HCT116 (cell line): Measurements from ENCODE around the gene TIAM2. TPM values are rescaled to one million over a fixed set of nuclear protein-coding genes. Genes with fewer than 3 reads are reported as not detected.

Experiments
- ATAC-seq: fragments of 200-7000 bp; cut with Tn5 transposase; 2 replicates; pipeline ENCODE4 v1.9.1; 2020; ENCODE audit warnings: mild to moderate bottlenecking, moderate library complexity
- BruUV-seq: library from RNA; stranded (reverse); fragments of 400-500 nt; replicated peaks from 2 replicates; lab custom pipeline; 2021; lab: Mats Ljungman, UMichigan
- CTCF ChIA-PET: fragments of 300-600 bp; sonication (Branson Sonifier 250); formaldehyde crosslinking; loops from one replicate; lab custom pipeline; 2021; ENCODE audit warnings: antibody characterized with exemption; lab: Charles Lee
- POLR2A ChIA-PET: fragments of 300-600, 350-600 bp; sonication (Branson Sonifier 250); formaldehyde crosslinking; loops from one replicate; lab custom pipeline; 2021; ENCODE audit warnings: antibody characterized with exemption; lab: Charles Lee
- RAD21 ChIA-PET, 2 experiments: fragments of 300-600 bp; sonication (Branson Sonifier 250); formaldehyde crosslinking; loops; one replicate each; lab custom pipeline; 2023; ENCODE audit warnings: low total read pairs in 2 of 2; ENCODE audit not compliant: uncharacterized antibody in 2 of 2, unreplicated experiment in 2 of 2, low non-redundant PET in 1 of 2; lab: Charles Lee
- DNase-seq: peaks from one replicate; pipeline ENCODE4 v3.0.0-alpha.2; 2010; ENCODE audit warnings: low read depth, low spot score
- H2AFZ ChIP-seq: fragments of 200-600 bp; shearing (Covaris generic), sonication (generic); 2 replicates; pipeline ENCODE4 v1.6.1; 2017; ENCODE audit warnings: low read depth, mixed run types, mixed read lengths, antibody characterized with exemption, low read length; ENCODE audit not compliant: poor library complexity, severe bottlenecking
- H3K27ac ChIP-seq: 2 replicates; pipeline ENCODE4 v1.5.1; 2012; ENCODE audit warnings: low read depth, low read length
- H3K27me3 ChIP-seq: fragments of 200-600 bp; sonication (generic); 2 replicates; pipeline ENCODE4 v1.6.1; 2016; ENCODE audit warnings: mixed run types, low read length, mixed read lengths; ENCODE audit not compliant: insufficient read depth
- H3K36me3 ChIP-seq, 2 experiments: fragments of 200-500 bp in 1 of 2; fragments of 200-600 bp in 1 of 2; sonication (Bioruptor generic) in 1 of 2; sonication (generic) in 1 of 2; 2 replicates each; pipeline versions ENCODE4 v1.5.1 to v1.6.1; 2014 to 2016; ENCODE audit warnings: low read length in 2 of 2, inconsistent platforms in 1 of 2, mixed read lengths in 1 of 2, mixed run types in 1 of 2; ENCODE audit not compliant: insufficient read depth in 2 of 2, control insufficient read depth in 1 of 2
- H3K4me1 ChIP-seq, 2 experiments: fragments of 200-600 bp in 1 of 2; sonication (generic) in 1 of 2; 2 replicates each; pipeline versions ENCODE4 v1.5.1 to v1.6.1; 2012 to 2017; ENCODE audit warnings: low read length in 2 of 2, inconsistent platforms in 1 of 2, mild to moderate bottlenecking in 1 of 2, mixed read lengths in 1 of 2, mixed run types in 1 of 2, moderate library complexity in 1 of 2; ENCODE audit not compliant: insufficient read depth in 2 of 2, control insufficient read depth in 1 of 2
- H3K4me2 ChIP-seq: fragments of 200-600 bp; sonication (generic); 2 replicates; pipeline ENCODE4 v1.6.1; 2017; ENCODE audit warnings: mixed run types, low read length, mixed read lengths
- H3K4me3 ChIP-seq, 2 experiments: fragments of 200-600 bp in 1 of 2; sonication (generic) in 1 of 2; replicated peaks in 1 of 2; 2 replicates each; pipeline ENCODE4 v1.5.1; 2011 to 2016; ENCODE audit warnings: low read length in 2 of 2, control low read depth in 1 of 2, low read depth in 1 of 2, mild to moderate bottlenecking in 1 of 2, mixed read lengths in 1 of 2, mixed run types in 1 of 2
- H3K79me2 ChIP-seq: fragments of 200-600 bp; sonication (generic); 2 replicates; pipeline ENCODE4 v1.6.1; 2017; ENCODE audit warnings: mild to moderate bottlenecking, mixed run types, low read length, moderate library complexity, mixed read lengths; ENCODE audit not compliant: insufficient read depth
- H3K9ac ChIP-seq: fragments of 200-600 bp; sonication (generic); 2 replicates; pipeline ENCODE4 v1.6.1; 2016; ENCODE audit warnings: low read length, mixed read lengths
- H3K9me2 ChIP-seq: fragments of 200-600 bp; sonication (generic), shearing (Covaris generic); 2 replicates; pipeline ENCODE4 v1.6.1; 2017; ENCODE audit warnings: mixed run types, mild to moderate bottlenecking, moderate library complexity; ENCODE audit not compliant: insufficient read depth
- H3K9me3 ChIP-seq, 2 experiments: fragments of 200-500 bp in 1 of 2; fragments of 200-600 bp in 1 of 2; sonication (Bioruptor generic) in 1 of 2; sonication (generic) in 1 of 2; 2 replicates each; pipeline ENCODE4 v1.6.1; 2014 to 2017; ENCODE audit warnings: low read length in 2 of 2, mixed read lengths in 2 of 2, inconsistent platforms in 1 of 2, low read depth in 1 of 2, mild to moderate bottlenecking in 1 of 2, mixed run types in 1 of 2, moderate library complexity in 1 of 2; ENCODE audit not compliant: control insufficient read depth in 1 of 2, insufficient read depth in 1 of 2
- H4K20me1 ChIP-seq: fragments of 200-600 bp; sonication (generic), shearing (Covaris generic); 2 replicates; pipeline ENCODE4 v1.6.1; 2017; ENCODE audit warnings: mixed run types, mild to moderate bottlenecking, moderate library complexity; ENCODE audit not compliant: insufficient read depth
- CBX3 ChIP-seq: IDR thresholded peaks from 2 replicates; pipeline ENCODE4 v1.6.1; 2012; ENCODE audit warnings: low read depth
- EGR1 ChIP-seq: IDR thresholded peaks from 2 replicates; pipeline ENCODE4 v1.6.1; 2012; ENCODE audit warnings: low read depth
- EZH2 ChIP-seq: fragments of 200-600 bp; sonication (generic); IDR thresholded peaks from 2 replicates; pipeline ENCODE4 v1.6.1; 2017; ENCODE audit warnings: antibody characterized with exemption, mixed run types
- EZH2phosphoT487 ChIP-seq: fragments of 200-600 bp; IDR thresholded peaks from 2 replicates; pipeline ENCODE4 v1.6.1; 2018; ENCODE audit warnings: antibody characterized with exemption, borderline replicate concordance
- RAD21 ChIP-seq: IDR thresholded peaks from 2 replicates; pipeline ENCODE4 v1.6.1; 2012; ENCODE audit warnings: low read depth, mild to moderate bottlenecking
- SIN3A ChIP-seq: IDR thresholded peaks from 2 replicates; pipeline ENCODE4 v1.6.1; 2012; ENCODE audit warnings: low read depth
- ZFX ChIP-seq: fragments of 450-650 bp; IDR thresholded peaks from 2 replicates; pipeline ENCODE4 v1.6.1; 2017
- intact Hi-C: fragments of 100-400 bp; cut with micrococcal nuclease; formaldehyde crosslinking; loops from 2 replicates; pipeline ENCODE4 v1.10.0; 2022
- total RNA-seq: library from RNA; stranded (reverse); gene quantifications from one replicate; pipeline ENCODE4 v1.2.1, GENCODE V29; 2021; ENCODE audit not compliant: unreplicated experiment
- TF ChIP-seq, protein P1 (sequence below): IDR thresholded peaks from 2 replicates; pipeline ENCODE4 v1.6.1; 2012; ENCODE audit warnings: low read depth
- TF ChIP-seq, protein P2 (sequence below): IDR thresholded peaks from 2 replicates; pipeline ENCODE4 v1.6.1; 2011; ENCODE audit warnings: mild to moderate bottlenecking, low read length, moderate library complexity; ENCODE audit not compliant: insufficient replicate concordance; ENCODE audit errors: extremely low read depth

TIAM2 gene
- total RNA-seq, 1 experiment from 2014 or later: 9.4 TPM

DNA sequence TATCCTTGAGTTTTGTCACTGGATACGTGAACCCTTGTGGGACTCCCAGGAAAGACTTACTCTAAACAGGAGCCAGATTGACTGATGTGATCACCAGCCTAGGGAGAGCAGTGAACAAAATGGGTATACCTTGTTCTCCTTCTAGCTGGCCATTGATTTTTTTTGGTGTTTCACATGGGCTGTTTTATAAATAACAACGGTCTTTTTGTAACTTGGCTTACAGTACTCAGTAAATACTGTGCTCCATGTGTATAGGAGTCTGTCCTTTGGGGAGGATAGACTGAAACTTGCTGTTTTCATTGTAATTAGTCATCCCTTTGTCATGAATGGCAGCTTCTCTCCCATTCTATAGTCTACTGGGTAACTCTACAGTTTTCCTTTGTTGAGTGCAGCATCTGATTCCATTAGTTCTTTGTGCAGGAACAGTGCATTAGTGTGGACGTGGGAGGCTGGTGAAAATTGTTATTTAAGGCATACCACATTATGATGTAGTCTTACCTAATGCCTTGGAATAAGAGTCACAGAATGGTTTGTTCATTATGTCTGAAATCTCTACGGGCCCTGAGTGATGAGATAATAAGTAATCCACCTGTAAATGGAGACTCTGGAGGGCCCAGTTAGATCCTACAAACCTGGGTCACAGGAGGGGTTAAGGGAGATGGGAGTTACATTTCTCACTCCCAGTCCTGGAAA, 89.5 kb downstream of the TIAM2 start:
- no TSS peak for BruUV-seq
- H3K9ac ChIP-seq: no peak overlapping the region
- H3K4me1 ChIP-seq: peaks cover 0 to 13% of the 10 kb centered on the region in 2 experiments; a peak in 1 of 4 replicates
- POLR2A ChIA-PET: no interaction called here
- H3K27ac ChIP-seq: no peak overlapping the region
- no peaks in the 10 kb centered on the region for H3K79me2 ChIP-seq
- no peak for TF ChIP-seq CBX3
- no peak for TF ChIP-seq EGR1
- no peak for TF ChIP-seq EZH2
- no peak for TF ChIP-seq RAD21
- TF ChIP-seq, protein P1, sequence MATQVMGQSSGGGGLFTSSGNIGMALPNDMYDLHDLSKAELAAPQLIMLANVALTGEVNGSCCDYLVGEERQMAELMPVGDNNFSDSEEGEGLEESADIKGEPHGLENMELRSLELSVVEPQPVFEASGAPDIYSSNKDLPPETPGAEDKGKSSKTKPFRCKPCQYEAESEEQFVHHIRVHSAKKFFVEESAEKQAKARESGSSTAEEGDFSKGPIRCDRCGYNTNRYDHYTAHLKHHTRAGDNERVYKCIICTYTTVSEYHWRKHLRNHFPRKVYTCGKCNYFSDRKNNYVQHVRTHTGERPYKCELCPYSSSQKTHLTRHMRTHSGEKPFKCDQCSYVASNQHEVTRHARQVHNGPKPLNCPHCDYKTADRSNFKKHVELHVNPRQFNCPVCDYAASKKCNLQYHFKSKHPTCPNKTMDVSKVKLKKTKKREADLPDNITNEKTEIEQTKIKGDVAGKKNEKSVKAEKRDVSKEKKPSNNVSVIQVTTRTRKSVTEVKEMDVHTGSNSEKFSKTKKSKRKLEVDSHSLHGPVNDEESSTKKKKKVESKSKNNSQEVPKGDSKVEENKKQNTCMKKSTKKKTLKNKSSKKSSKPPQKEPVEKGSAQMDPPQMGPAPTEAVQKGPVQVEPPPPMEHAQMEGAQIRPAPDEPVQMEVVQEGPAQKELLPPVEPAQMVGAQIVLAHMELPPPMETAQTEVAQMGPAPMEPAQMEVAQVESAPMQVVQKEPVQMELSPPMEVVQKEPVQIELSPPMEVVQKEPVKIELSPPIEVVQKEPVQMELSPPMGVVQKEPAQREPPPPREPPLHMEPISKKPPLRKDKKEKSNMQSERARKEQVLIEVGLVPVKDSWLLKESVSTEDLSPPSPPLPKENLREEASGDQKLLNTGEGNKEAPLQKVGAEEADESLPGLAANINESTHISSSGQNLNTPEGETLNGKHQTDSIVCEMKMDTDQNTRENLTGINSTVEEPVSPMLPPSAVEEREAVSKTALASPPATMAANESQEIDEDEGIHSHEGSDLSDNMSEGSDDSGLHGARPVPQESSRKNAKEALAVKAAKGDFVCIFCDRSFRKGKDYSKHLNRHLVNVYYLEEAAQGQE: no peak
- TF ChIP-seq SIN3A: no peak
- TF ChIP-seq, protein P2, sequence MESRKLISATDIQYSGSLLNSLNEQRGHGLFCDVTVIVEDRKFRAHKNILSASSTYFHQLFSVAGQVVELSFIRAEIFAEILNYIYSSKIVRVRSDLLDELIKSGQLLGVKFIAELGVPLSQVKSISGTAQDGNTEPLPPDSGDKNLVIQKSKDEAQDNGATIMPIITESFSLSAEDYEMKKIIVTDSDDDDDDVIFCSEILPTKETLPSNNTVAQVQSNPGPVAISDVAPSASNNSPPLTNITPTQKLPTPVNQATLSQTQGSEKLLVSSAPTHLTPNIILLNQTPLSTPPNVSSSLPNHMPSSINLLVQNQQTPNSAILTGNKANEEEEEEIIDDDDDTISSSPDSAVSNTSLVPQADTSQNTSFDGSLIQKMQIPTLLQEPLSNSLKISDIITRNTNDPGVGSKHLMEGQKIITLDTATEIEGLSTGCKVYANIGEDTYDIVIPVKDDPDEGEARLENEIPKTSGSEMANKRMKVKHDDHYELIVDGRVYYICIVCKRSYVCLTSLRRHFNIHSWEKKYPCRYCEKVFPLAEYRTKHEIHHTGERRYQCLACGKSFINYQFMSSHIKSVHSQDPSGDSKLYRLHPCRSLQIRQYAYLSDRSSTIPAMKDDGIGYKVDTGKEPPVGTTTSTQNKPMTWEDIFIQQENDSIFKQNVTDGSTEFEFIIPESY: no peak
- TF ChIP-seq EZH2phosphoT487: no peak
- TF ChIP-seq ZFX: no peak
- TF ChIP-seq, all 23 proteins: peak for 0
- RAD21 ChIA-PET: no interaction called here
- Histone ChIP-seq H3K9me2 (no peaks in the 10 kb centered on the region), H2AFZ (no peak overlapping the region), H3K9me3 (no peaks in the 10 kb centered on the region), H3K36me3 (no peaks in the 10 kb centered on the region), H3K4me3 (no peak overlapping the region), H3K4me2 (no peak overlapping the region), H4K20me1 (no peaks in the 10 kb centered on the region), H3K27me3 (no peaks in the 10 kb centered on the region)
- CTCF ChIA-PET: no interaction called here
- intact Hi-C loops: no loop called here
- DNase-seq: no peak
- no peak for ATAC-seq
